CD8-positive, alpha-beta memory T cell (primary cell): Measurements from ENCODE around the gene PBX4. TPM values are rescaled to one million over a fixed set of nuclear protein-coding genes. Genes with fewer than 3 reads are reported as not detected.
A peak's percentile ranks its signal among the peaks of the same experiment; 100 is the strongest.

Source experiments
- CTCF ChIA-PET: fragments of 350-600 bp; sonication (Branson Sonifier 250); formaldehyde crosslinking; loops from one replicate; lab custom pipeline; 2021; ENCODE audit warnings: antibody characterized with exemption; lab: Charles Lee
- POLR2A ChIA-PET: fragments of 350-600 bp; sonication (Branson Sonifier 250); formaldehyde crosslinking; loops from one replicate; lab custom pipeline; 2021; ENCODE audit warnings: antibody characterized with exemption; lab: Charles Lee
- DNase-seq, 5 donors: peaks; one replicate each; pipeline versions ENCODE4 v3.0.0 to v3.0.0-alpha.2; 2020 to 2022; ENCODE audit warnings: mixed read lengths in 1 of 5
- H3K27ac ChIP-seq: one replicate; pipeline ENCODE4 v1.7.0; 2013; ENCODE audit warnings: low read depth, mild to moderate bottlenecking, low read length, moderate library complexity
- H3K27me3 ChIP-seq: 2 replicates; pipeline ENCODE4 v1.7.0; 2013; ENCODE audit warnings: low read length, mild to moderate bottlenecking; ENCODE audit not compliant: insufficient read depth, poor library complexity, severe bottlenecking
- H3K36me3 ChIP-seq: 2 replicates; pipeline ENCODE4 v1.7.0; 2013; ENCODE audit warnings: mild to moderate bottlenecking, low read length, moderate library complexity; ENCODE audit not compliant: insufficient read depth
- H3K4me1 ChIP-seq: 2 replicates; pipeline ENCODE4 v1.7.0; 2013; ENCODE audit warnings: mild to moderate bottlenecking, low read length, moderate library complexity; ENCODE audit not compliant: insufficient read depth
- H3K4me3 ChIP-seq: 2 replicates; pipeline ENCODE4 v1.7.0; 2013; ENCODE audit warnings: mild to moderate bottlenecking, low read length
- H3K9me3 ChIP-seq: 2 replicates; pipeline ENCODE4 v1.7.0; 2013; ENCODE audit warnings: mild to moderate bottlenecking, low read length
- H3K27ac Mint-ChIP-seq, 8 donors: one replicate each; pipeline ENCODE4 v1.8.0; 2020 to 2021; ENCODE audit warnings: mixed read lengths in 8 of 8, mild to moderate bottlenecking in 6 of 8, inconsistent platforms in 3 of 8, moderate library complexity in 3 of 8
- H3K27me3 Mint-ChIP-seq, 2 donors: one replicate each; pipeline ENCODE4 v1.8.0; 2020 to 2021; ENCODE audit warnings: mixed read lengths in 2 of 2, mild to moderate bottlenecking in 1 of 2, moderate library complexity in 1 of 2
- H3K36me3 Mint-ChIP-seq, 3 donors: one replicate each; pipeline ENCODE4 v1.8.0; 2020 to 2021; ENCODE audit warnings: mixed read lengths in 3 of 3, inconsistent platforms in 1 of 3, mild to moderate bottlenecking in 1 of 3
- H3K4me1 Mint-ChIP-seq, 3 donors: one replicate each; pipeline ENCODE4 v1.8.0; 2020 to 2021; ENCODE audit warnings: mixed read lengths in 3 of 3, inconsistent platforms in 1 of 3, mild to moderate bottlenecking in 1 of 3
- H3K4me3 Mint-ChIP-seq, 7 donors: one replicate each; pipeline ENCODE4 v1.8.0; 2020 to 2021; ENCODE audit warnings: mixed read lengths in 7 of 7, mild to moderate bottlenecking in 6 of 7, moderate library complexity in 4 of 7, inconsistent platforms in 2 of 7
- H3K9me3 Mint-ChIP-seq, 5 donors: one replicate each; pipeline ENCODE4 v1.8.0; 2020 to 2022; ENCODE audit warnings: mixed read lengths in 5 of 5, mild to moderate bottlenecking in 3 of 5, moderate library complexity in 2 of 5, inconsistent platforms in 1 of 5
- polyA plus RNA-seq: library from polyadenylated mRNA; unstranded; fragments of 300-500 nt; fragmentation: Illumina TruSeq; gene quantifications from one replicate; pipeline ENCODE4 v1.2.3, GENCODE V29; 2021
- total RNA-seq, 2 experiments: library from RNA; stranded (reverse); gene quantifications; one replicate each; pipeline ENCODE4 v1.2.3, GENCODE V29; 2021

PBX4 gene
- total and polyA plus RNA-seq, 3 experiments from 2014 or later, result 8.3 to 17.1 (median 15.0) TPM

DNA sequence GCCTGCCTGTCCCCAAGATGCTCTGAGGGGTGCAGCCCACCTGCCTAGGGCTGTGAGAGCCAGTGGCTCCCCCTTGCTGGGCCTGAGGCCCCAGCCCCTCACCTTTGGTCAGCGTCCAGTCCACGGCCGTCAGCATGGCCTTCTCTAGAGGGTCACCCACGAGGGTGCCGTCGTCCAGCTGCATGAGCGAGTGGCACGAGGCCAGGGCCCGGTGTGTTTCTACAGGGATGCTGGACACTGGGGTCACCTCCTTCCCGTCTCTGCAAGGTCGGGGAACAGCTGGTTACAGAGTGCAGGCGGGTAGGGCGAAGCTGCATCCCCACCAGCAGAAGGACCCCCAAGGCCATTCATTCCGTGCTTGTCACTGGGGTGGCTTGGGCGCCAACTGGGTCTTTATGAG is 36.0 kb upstream of the PBX4 start:
- no peaks in the 10 kb centered on the region for H3K27me3 ChIP-seq
- no peak overlapping the region for H3K27ac Mint-ChIP-seq
- H3K4me3 ChIP-seq, result no peak overlapping the region
- no peaks in the 10 kb centered on the region for H3K4me1 ChIP-seq
- H3K9me3 Mint-ChIP-seq, result no peaks in the 10 kb centered on the region
- H3K36me3 Mint-ChIP-seq, result peaks cover 7 to 93% (median 14%) of the 10 kb centered on the region in 3 donors
- H3K36me3 ChIP-seq, result peaks cover 77% of the 10 kb centered on the region
- H3K9me3 ChIP-seq, result no peaks in the 10 kb centered on the region
- no peak for DNase-seq
- H3K4me1 Mint-ChIP-seq, result peaks cover 2 to 6% (median 6%) of the 10 kb centered on the region in 3 donors
- H3K4me3 Mint-ChIP-seq, result no peak overlapping the region
- POLR2A ChIA-PET, result interaction anchor here (0.6 to 1.3 kb wide), 2 partner anchors 13 to 33 kb away, joined by 3 to 12 read pairs; no protein-coding TSS in a partner anchor
- H3K27me3 Mint-ChIP-seq, result peaks cover 0 to 1% of the 10 kb centered on the region in 2 donors
- CTCF ChIA-PET, result no interaction called here
- H3K27ac ChIP-seq, result no peak overlapping the region

DNA sequence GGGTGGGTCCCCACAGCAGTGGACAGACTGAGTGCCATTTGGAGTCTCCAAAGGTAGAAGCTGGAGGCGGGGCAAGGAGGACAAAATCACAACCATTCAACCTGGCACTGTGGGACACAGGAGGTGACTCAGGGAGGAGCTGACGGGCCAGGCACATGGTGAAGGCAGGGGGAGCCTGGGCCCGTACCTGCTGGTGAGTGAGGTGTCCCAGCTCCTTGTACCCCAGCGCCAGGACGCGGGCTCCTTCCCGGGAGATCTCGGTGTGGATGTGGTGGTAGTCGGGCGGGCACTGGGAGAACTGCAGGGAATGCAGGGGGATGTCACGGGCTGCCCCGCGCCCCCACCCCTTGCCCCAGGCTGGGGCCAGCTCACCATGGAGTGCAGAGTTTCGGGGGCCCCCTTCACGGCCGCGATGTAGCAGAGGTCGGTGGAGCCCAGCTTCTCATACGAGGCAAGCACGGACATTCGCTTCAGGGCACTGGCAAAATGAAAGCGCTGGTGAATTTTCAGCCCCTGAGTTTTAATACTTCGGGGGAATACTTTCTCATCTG is 35.2 kb upstream of the PBX4 start:
- POLR2A ChIA-PET, result interaction anchor here (1.1 to 1.8 kb wide), 3 partner anchors 9 to 25 kb away, joined by 3 to 12 read pairs (median 5); no protein-coding TSS in a partner anchor
- Histone ChIP-seq H3K4me3 (no peak overlapping the region), H3K36me3 (peaks cover 73% of the 10 kb centered on the region), H3K4me1 (no peaks in the 10 kb centered on the region), H3K9me3 (no peaks in the 10 kb centered on the region), H3K27me3 (no peaks in the 10 kb centered on the region), H3K27ac (no peak overlapping the region)
- peaks cover 2 to 6% (median 6%) of the 10 kb centered on the region in 3 donors for H3K4me1 Mint-ChIP-seq
- no peaks in the 10 kb centered on the region for H3K9me3 Mint-ChIP-seq
- no peak overlapping the region for H3K4me3 Mint-ChIP-seq
- H3K27me3 Mint-ChIP-seq, result peaks cover 0 to 1% of the 10 kb centered on the region in 2 donors
- CTCF ChIA-PET, result no interaction called here
- DNase-seq, result no peak
- peaks cover 7 to 93% (median 17%) of the 10 kb centered on the region in 3 donors for H3K36me3 Mint-ChIP-seq
- no peak overlapping the region for H3K27ac Mint-ChIP-seq

DNA sequence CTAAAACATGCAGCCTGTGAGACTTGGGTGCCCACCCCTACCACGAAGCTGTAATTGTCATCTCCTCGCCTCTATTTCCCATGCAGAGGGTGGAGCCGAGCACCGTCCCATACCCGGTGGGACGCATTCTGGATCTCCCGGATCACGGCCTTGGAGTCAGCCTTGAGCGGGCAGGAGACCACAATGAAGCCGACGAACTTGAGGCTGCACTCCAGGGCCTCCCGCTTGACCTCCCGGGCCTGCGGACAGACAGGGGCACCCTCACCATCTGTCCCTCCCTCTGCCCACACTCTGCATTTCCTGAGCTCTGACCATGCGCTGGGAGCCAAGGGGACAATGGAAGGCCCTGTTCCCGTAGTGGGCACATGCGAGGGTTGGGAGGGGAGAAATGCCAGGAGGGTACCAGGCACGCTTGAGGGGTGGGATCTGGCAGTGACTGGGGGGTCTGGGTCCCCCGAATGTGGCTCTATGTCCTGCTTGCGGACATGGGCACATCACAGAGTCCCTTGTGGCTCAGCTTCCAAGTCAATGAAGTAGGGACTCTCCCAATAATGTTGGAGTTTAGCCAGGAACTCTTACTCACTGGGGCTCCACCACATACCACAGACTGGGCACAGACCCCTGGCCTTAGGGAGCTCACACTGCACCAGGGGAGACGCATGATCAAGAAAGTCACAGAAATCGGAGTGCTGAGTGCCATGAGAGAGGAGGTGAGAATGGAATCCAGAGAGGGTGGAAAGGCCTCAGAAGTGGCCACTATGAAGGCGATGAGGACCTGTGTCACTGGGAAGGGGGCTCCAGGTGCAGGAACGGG is 34.2 kb upstream of the PBX4 start:
- ChIA-PET POLR2A (interaction anchor here (1.1 to 1.8 kb wide), 2 partner anchors 10 to 24 kb away, joined by 3 to 5 read pairs; no protein-coding TSS in a partner anchor), CTCF (interaction anchor here (1.4 to 2.4 kb wide), 2 partner anchors 98 to 121 kb away, joined by 4 to 7 read pairs; no protein-coding TSS in a partner anchor)
- no peaks in the 10 kb centered on the region for H3K4me1 ChIP-seq
- H3K9me3 ChIP-seq, result no peaks in the 10 kb centered on the region
- peaks cover 7 to 91% (median 13%) of the 10 kb centered on the region in 3 donors for H3K36me3 Mint-ChIP-seq
- no peak overlapping the region for H3K4me3 Mint-ChIP-seq
- H3K36me3 ChIP-seq, result peaks cover 63% of the 10 kb centered on the region
- H3K4me1 Mint-ChIP-seq, result peaks cover 0 to 2% (median 0%) of the 10 kb centered on the region in 3 donors
- H3K27me3 Mint-ChIP-seq, result peaks cover 0 to 1% of the 10 kb centered on the region in 2 donors
- no peak overlapping the region for H3K4me3 ChIP-seq
- no peaks in the 10 kb centered on the region for H3K9me3 Mint-ChIP-seq
- H3K27ac ChIP-seq, result no peak overlapping the region
- DNase-seq, result no peak
- H3K27ac Mint-ChIP-seq, result peak overlapping the region in 2 of 8 donors; percentile 50 to 62
- no peaks in the 10 kb centered on the region for H3K27me3 ChIP-seq

GRCh38 chr19:19651076-19651475 is 32.6 kb upstream of the PBX4 start:
- Mint-ChIP-seq H3K4me1 (peaks cover 0 to 2% (median 0%) of the 10 kb centered on the region in 3 donors), H3K27ac (peak overlapping the region in 1 of 8 donors; percentile 91), H3K4me3 (peak overlapping the region in 1 of 7 donors; percentile 44), H3K9me3 (no peaks in the 10 kb centered on the region), H3K36me3 (peaks cover 7 to 91% (median 11%) of the 10 kb centered on the region in 3 donors), H3K27me3 (peaks cover 0 to 1% of the 10 kb centered on the region in 2 donors)
- no peaks in the 10 kb centered on the region for H3K4me1 ChIP-seq
- ChIA-PET POLR2A (interaction anchor here (0.7 to 0.9 kb wide), 2 partner anchors 11 to 91 kb away, joined by 3 read pairs; no protein-coding TSS in a partner anchor), CTCF (interaction anchor here (0.6 to 2.4 kb wide), 4 partner anchors 11 to 119 kb away, joined by 3 to 7 read pairs (median 4); no protein-coding TSS in a partner anchor)
- DNase-seq, result no peak
- H3K4me3 ChIP-seq, result no peak overlapping the region
- H3K27ac ChIP-seq, result no peak overlapping the region
- H3K9me3 ChIP-seq, result no peaks in the 10 kb centered on the region
- peaks cover 47% of the 10 kb centered on the region for H3K36me3 ChIP-seq
- H3K27me3 ChIP-seq, result no peaks in the 10 kb centered on the region

- peaks cover 7 to 92% (median 11%) of the 10 kb centered on the region in 3 donors for H3K36me3 Mint-ChIP-seq
- H3K4me3 ChIP-seq, result no peak overlapping the region
- H3K4me3 Mint-ChIP-seq, result no peak overlapping the region
Measured at GRCh38 chr19:19650331-19650730, 31.8 kb upstream of the PBX4 start.

DNA sequence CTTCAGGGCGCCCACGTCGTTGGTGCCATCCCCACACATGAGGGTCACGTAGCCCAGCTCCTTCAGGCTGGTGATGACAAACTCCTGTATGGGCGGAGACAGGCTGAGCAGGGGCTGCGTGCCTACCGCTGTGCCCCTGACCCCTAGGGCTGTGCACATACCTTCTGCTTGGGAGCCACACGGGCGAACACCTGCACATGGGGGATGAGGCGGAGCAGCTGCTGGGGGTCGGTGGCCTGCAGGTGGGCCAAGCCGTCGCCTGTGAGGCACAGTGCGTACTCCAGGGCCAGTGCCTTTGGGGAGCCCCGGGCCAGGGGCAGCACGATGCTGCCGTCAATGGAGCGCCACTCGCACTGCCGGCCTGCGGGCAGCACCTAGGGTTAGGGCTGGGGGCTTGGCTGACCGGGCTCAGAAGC is 31.1 kb upstream of the PBX4 start:
- no peaks in the 10 kb centered on the region for H3K27me3 ChIP-seq
- no peaks in the 10 kb centered on the region for H3K9me3 ChIP-seq
- DNase-seq, result no peak
- no peak overlapping the region for H3K27ac ChIP-seq
- Mint-ChIP-seq H3K4me3 (no peak overlapping the region), H3K27me3 (peaks cover 0 to 1% of the 10 kb centered on the region in 2 donors), H3K36me3 (peaks cover 7 to 92% (median 11%) of the 10 kb centered on the region in 3 donors), H3K27ac (peak overlapping the region in 2 of 8 donors; percentile 66 to 71), H3K9me3 (no peaks in the 10 kb centered on the region), H3K4me1 (peaks cover 0 to 2% (median 2%) of the 10 kb centered on the region in 3 donors)
- ChIA-PET CTCF (no interaction called here), POLR2A (no interaction called here)
- peaks cover 38% of the 10 kb centered on the region for H3K36me3 ChIP-seq
- H3K4me3 ChIP-seq, result no peak overlapping the region
- no peaks in the 10 kb centered on the region for H3K4me1 ChIP-seq

More at GRCh38 chr19:19650331-19650730, 31.8 kb upstream of the PBX4 start:
- Histone ChIP-seq H3K27ac (no peak overlapping the region), H3K4me1 (no peaks in the 10 kb centered on the region), H3K9me3 (no peaks in the 10 kb centered on the region), H3K36me3 (peaks cover 39% of the 10 kb centered on the region), H3K27me3 (no peaks in the 10 kb centered on the region)
- POLR2A ChIA-PET, result no interaction called here
- H3K9me3 Mint-ChIP-seq, result no peaks in the 10 kb centered on the region
- CTCF ChIA-PET, result interaction anchor here (0.6 to 2.4 kb wide), 3 partner anchors 38 to 118 kb away, joined by 3 to 7 read pairs (median 3); no protein-coding TSS in a partner anchor
- H3K27ac Mint-ChIP-seq, result no peak overlapping the region
- H3K4me1 Mint-ChIP-seq, result peaks cover 0 to 2% (median 0%) of the 10 kb centered on the region in 3 donors
- no peak for DNase-seq
- peaks cover 0 to 1% of the 10 kb centered on the region in 2 donors for H3K27me3 Mint-ChIP-seq

GRCh38 chr19:19649155-19649554 is 30.7 kb upstream of the PBX4 start:
- no peak for DNase-seq
- Histone ChIP-seq H3K4me3 (no peak overlapping the region), H3K9me3 (no peaks in the 10 kb centered on the region), H3K27ac (no peak overlapping the region), H3K4me1 (peaks cover 1% of the 10 kb centered on the region), H3K27me3 (no peaks in the 10 kb centered on the region), H3K36me3 (peaks cover 35% of the 10 kb centered on the region)
- peak overlapping the region in 3 of 8 donors; percentile 46 to 71 (median 66) for H3K27ac Mint-ChIP-seq
- H3K27me3 Mint-ChIP-seq, result peaks cover 0 to 1% of the 10 kb centered on the region in 2 donors
- H3K4me3 Mint-ChIP-seq, result no peak overlapping the region
- peaks cover 0 to 5% (median 2%) of the 10 kb centered on the region in 3 donors for H3K4me1 Mint-ChIP-seq
- POLR2A ChIA-PET, result interaction anchor here (0.7 kb wide), 1 partner anchor 128 kb away, joined by 6 read pairs; no protein-coding TSS in a partner anchor
- CTCF ChIA-PET, result no interaction called here
- H3K9me3 Mint-ChIP-seq, result no peaks in the 10 kb centered on the region
- peaks cover 7 to 90% (median 11%) of the 10 kb centered on the region in 3 donors for H3K36me3 Mint-ChIP-seq
